IMR-90 (cell line): ENCODE results near the gene DAAM2. TPM values are rescaled to one million over a fixed set of nuclear protein-coding genes. Genes with fewer than 3 reads are reported as not detected.
A peak's percentile ranks its signal among the peaks of the same experiment; 100 is the strongest.

Experiments
- ATAC-seq: fragments of 200-7000 bp; cut with Tn5 transposase; 2 replicates; pipeline ENCODE4 v1.9.1; 2020; ENCODE audit warnings: low read depth, mild to moderate bottlenecking, moderate library complexity
- BruUV-seq: library from RNA; stranded (reverse); fragments of 400-500 nt; replicated peaks from 2 replicates; lab custom pipeline; 2021; lab: Mats Ljungman, UMichigan
- CTCF ChIA-PET: fragments of 300-600 bp; formaldehyde crosslinking; extraction: SDS; loops from one replicate; lab custom pipeline; 2021; ENCODE audit warnings: antibody characterized with exemption; lab: Yijun Ruan, JAX
- POLR2A ChIA-PET: fragments of 300-600 bp; sonication (Branson Sonifier 250); formaldehyde crosslinking; loops from one replicate; lab custom pipeline; 2022; ENCODE audit warnings: antibody characterized with exemption; ENCODE audit not compliant: unreplicated experiment; lab: Charles Lee
- DNase-seq: peaks from one replicate; pipeline ENCODE4 v3.0.0; 2013
- H2AFZ ChIP-seq: replicated peaks from 2 replicates; pipeline ENCODE3; 2013; ENCODE audit warnings: low read length, mild to moderate bottlenecking; ENCODE audit not compliant: poor library complexity
- H2AK5ac ChIP-seq: 2 replicates; pipeline ENCODE4 v1.6.1; 2013; ENCODE audit warnings: low read depth, low read length, inconsistent platforms
- H2AK9ac ChIP-seq: replicated peaks from 2 replicates; pipeline ENCODE3; 2013; ENCODE audit warnings: mild to moderate bottlenecking, low read depth, low read length, moderate library complexity; ENCODE audit not compliant: poor library complexity
- H2BK120ac ChIP-seq: 2 replicates; pipeline ENCODE4 v1.6.1; 2013; ENCODE audit warnings: low read depth, low read length, inconsistent platforms
- H2BK15ac ChIP-seq: 3 replicates; pipeline ENCODE4 v1.6.1; 2013; ENCODE audit warnings: low read depth, low read length, inconsistent platforms
- H2BK20ac ChIP-seq: 2 replicates; pipeline ENCODE4 v1.6.1; 2013; ENCODE audit warnings: low read depth, mild to moderate bottlenecking, inconsistent platforms, low read length, moderate library complexity
- H2BK5ac ChIP-seq: 2 replicates; pipeline ENCODE4 v1.6.1; 2013; ENCODE audit warnings: mild to moderate bottlenecking, low read depth, low read length, inconsistent platforms; ENCODE audit not compliant: poor library complexity, severe bottlenecking
- H3K14ac ChIP-seq: replicated peaks from 2 replicates; pipeline ENCODE4 v1.6.1; 2013; ENCODE audit warnings: low read depth, low read length, inconsistent platforms
- H3K18ac ChIP-seq: 2 replicates; pipeline ENCODE4 v1.6.1; 2013; ENCODE audit warnings: low read depth, low read length, control low read depth
- H3K23ac ChIP-seq: 2 replicates; pipeline ENCODE4 v1.6.1; 2013; ENCODE audit warnings: low read depth, low read length, inconsistent platforms
- H3K27ac ChIP-seq: 2 replicates; pipeline ENCODE4 v1.5.1; 2013; ENCODE audit warnings: mild to moderate bottlenecking, control low read depth, low read length; ENCODE audit not compliant: insufficient read depth
- H3K27me3 ChIP-seq: 2 replicates; pipeline ENCODE4 v1.6.1; 2013; ENCODE audit warnings: low read length; ENCODE audit not compliant: control insufficient read depth, insufficient read depth
- H3K36me3 ChIP-seq: 2 replicates; pipeline ENCODE4 v1.6.1; 2013; ENCODE audit warnings: low read length, mixed read lengths; ENCODE audit not compliant: control insufficient read depth, insufficient read depth
- H3K4ac ChIP-seq: 2 replicates; pipeline ENCODE4 v1.6.1; 2013; ENCODE audit warnings: low read depth, low read length, inconsistent platforms
- H3K4me1 ChIP-seq: 2 replicates; pipeline ENCODE4 v1.6.1; 2013; ENCODE audit warnings: low read length, mixed read lengths; ENCODE audit not compliant: control insufficient read depth, insufficient read depth
- H3K4me2 ChIP-seq: 2 replicates; pipeline ENCODE4 v1.6.1; 2013; ENCODE audit warnings: low read depth, mild to moderate bottlenecking, control low read depth, low read length, moderate library complexity
- H3K4me3 ChIP-seq: 2 replicates; pipeline ENCODE4 v1.5.1; 2013; ENCODE audit warnings: low read depth, mild to moderate bottlenecking, control low read depth, low read length, moderate library complexity; ENCODE audit not compliant: insufficient read depth
- H3K56ac ChIP-seq: 2 replicates; pipeline ENCODE4 v1.6.1; 2013; ENCODE audit warnings: low read length, inconsistent platforms; ENCODE audit not compliant: insufficient read depth; ENCODE audit errors: extremely low read depth
- H3K79me1 ChIP-seq, 2 experiments: 2 replicates each; pipeline ENCODE4 v1.6.1; 2013; ENCODE audit warnings: low read length in 2 of 2, inconsistent platforms in 1 of 2, low read depth in 1 of 2
- H3K9ac ChIP-seq: 2 replicates; pipeline ENCODE4 v1.6.1; 2013; ENCODE audit warnings: low read depth, low read length, control low read depth
- H3K9me1 ChIP-seq: 2 replicates; pipeline ENCODE4 v1.6.1; 2013; ENCODE audit warnings: low read length, inconsistent platforms; ENCODE audit not compliant: insufficient read depth
- H3K9me3 ChIP-seq: 2 replicates; pipeline ENCODE4 v1.6.1; 2013; ENCODE audit warnings: low read length; ENCODE audit not compliant: control insufficient read depth, insufficient read depth
- H4K20me1 ChIP-seq: 2 replicates; pipeline ENCODE4 v1.6.1; 2013; ENCODE audit warnings: low read length, inconsistent platforms; ENCODE audit not compliant: insufficient read depth
- H4K5ac ChIP-seq: 2 replicates; pipeline ENCODE4 v1.6.1; 2013; ENCODE audit warnings: mild to moderate bottlenecking, low read depth, low read length, control low read depth
- H4K8ac ChIP-seq, 2 experiments: 2 replicates each; pipeline ENCODE4 v1.6.1; 2013; ENCODE audit warnings: low read depth in 2 of 2, low read length in 2 of 2, control low read depth in 1 of 2, inconsistent platforms in 1 of 2
- H4K91ac ChIP-seq: 2 replicates; pipeline ENCODE4 v1.6.1; 2013; ENCODE audit warnings: low read depth, low read length, inconsistent platforms; ENCODE audit not compliant: insufficient read depth
- CEBPB ChIP-seq: IDR thresholded peaks from 2 replicates; pipeline ENCODE4 v1.6.1; 2012; ENCODE audit warnings: low read depth, low read length, improper control_type of control experiment
- MAZ ChIP-seq: IDR thresholded peaks from 2 replicates; pipeline ENCODE4 v1.6.1; 2012; ENCODE audit warnings: low read depth, mild to moderate bottlenecking, low read length, improper control_type of control experiment, moderate library complexity, borderline replicate concordance
- WGBS, 2 experiments: methylation state at CpG; one replicate each; pipeline versions ENCODE4 v1.1.5 to v1.1.7; 2013; ENCODE audit warnings: missing lambda C conversion rate in 2 of 2; ENCODE audit not compliant: insufficient read length in 1 of 2; ENCODE audit errors: extremely low coverage in 2 of 2; 5-methylcytosine and 5-hydroxymethylcytosine counted together
- dilution Hi-C: fragments of 300-500 bp; cut with HindIII; formaldehyde crosslinking; loops from one replicate; pipeline ENCODE4 v1.14.3; 2018; ENCODE audit warnings: low sequenced_read_pairs; ENCODE audit not compliant: unreplicated experiment
- in situ Hi-C: fragments of 300-500 bp; cut with MboI; formaldehyde crosslinking; loops from 3 replicates; pipeline ENCODE4 v1.14.3; 2019; ENCODE audit warnings: low sequenced_read_pairs, inconsistent platforms, mixed read lengths
- intact Hi-C: fragments of 100-400 bp; cut with micrococcal nuclease; formaldehyde crosslinking; loops from 2 replicates; pipeline ENCODE4 v1.10.0; 2022
- polyA plus RNA-seq, 3 experiments: library from polyadenylated mRNA; depleted of rRNA; stranded (reverse); fragments of >200 nt; gene quantifications; 2 replicates each; pipeline ENCODE4 v1.2.3, GENCODE V29; 2012; ENCODE audit warnings: low replicate concordance in 1 of 3
- total RNA-seq: library from RNA; depleted of rRNA; stranded (reverse); fragments of >200 nt; gene quantifications from 2 replicates; pipeline ENCODE4 v1.2.3, GENCODE V29; 2012

The DAAM2 gene
- total and polyA plus RNA-seq, 2 of the 4 experiments (the other 2 are of a cell fraction): 11.2 to 12.9 TPM

DNA sequence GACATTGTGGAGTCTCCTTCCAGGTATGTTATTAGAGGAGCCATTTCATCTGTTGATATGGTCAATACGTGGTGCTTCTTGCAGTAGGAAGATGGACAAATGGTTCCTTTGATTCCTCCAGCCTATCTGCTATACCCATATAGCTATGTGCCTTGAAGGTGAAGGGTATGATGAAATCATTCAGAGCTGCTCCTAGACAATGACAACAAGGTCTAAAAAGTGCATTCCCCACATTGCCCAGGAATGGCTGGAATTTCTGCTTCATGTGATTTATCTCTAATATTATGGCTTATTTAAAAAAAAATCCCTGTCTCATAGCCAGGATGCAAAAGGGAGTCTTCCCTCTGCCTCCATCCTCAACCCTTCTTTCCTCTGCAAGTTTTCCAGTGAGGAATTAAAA, 14.1 kb downstream of the DAAM2 start:
- TF ChIP-seq MAZ (no peak), CEBPB (peak; percentile 74)
- POLR2A ChIA-PET: no interaction called here
- dilution Hi-C loops: no loop called here
- in situ Hi-C loops: no loop called here
- H4K20me1 ChIP-seq: no peaks in the 10 kb centered on the region
- no peak overlapping the region for H2BK15ac ChIP-seq
- no peak overlapping the region for H2AFZ ChIP-seq
- H3K9me1 ChIP-seq: peaks cover 4% of the 10 kb centered on the region; the same call in 1 of the 2 replicates
- H4K5ac ChIP-seq: no peak overlapping the region; the same call in 1 of the 2 replicates
- H2BK120ac ChIP-seq: no peak overlapping the region; the same call in 1 of the 2 replicates
- ATAC-seq: peak; percentile 44; the same call in 1 of the 2 replicates
- H3K4me3 ChIP-seq: no peak overlapping the region
- H3K18ac ChIP-seq: peak overlapping the region; percentile 55; the same call in 1 of the 2 replicates
- no peak overlapping the region for H2AK9ac ChIP-seq
- no peak overlapping the region for H3K27ac ChIP-seq
- H3K56ac ChIP-seq: no peak overlapping the region
- H2BK20ac ChIP-seq: peak overlapping the region; percentile 54; the same call in 1 of the 2 replicates
- BruUV-seq: no TSS peak
- no peaks in the 10 kb centered on the region for H3K27me3 ChIP-seq
- H3K79me1 ChIP-seq: peaks cover 8 to 10% of the 10 kb centered on the region in 2 experiments; a peak in 2 of 4 replicates
- H3K9me3 ChIP-seq: 0 out of 2 replicates have a peak, but pooled peaks cover 2% of the 10 kb centered on the region
- H3K4me2 ChIP-seq: no peak overlapping the region
- DNase-seq: peak; percentile 37
- no peak overlapping the region for H2AK5ac ChIP-seq
- H3K4me1 ChIP-seq: peaks cover 17% of the 10 kb centered on the region
- H3K9ac ChIP-seq: no peak overlapping the region
- no peak overlapping the region; the same call in 1 of the 2 replicates for H3K14ac ChIP-seq
- intact Hi-C loops: no loop called here
- H4K8ac ChIP-seq: no peak overlapping the region
- no peak overlapping the region for H2BK5ac ChIP-seq
- no CpG with 5 or more reads among the region's 1 CpG for WGBS, 2 experiments
- CTCF ChIA-PET: no interaction called here
- no peak overlapping the region for H4K91ac ChIP-seq
- no peaks in the 10 kb centered on the region for H3K36me3 ChIP-seq
- peak overlapping the region; percentile 58; the same call in 1 of the 2 replicates for H3K4ac ChIP-seq
- H3K23ac ChIP-seq: no peak overlapping the region
